ENCODE results near the gene SNRNP40. TPM values are rescaled to one million over a fixed set of nuclear protein-coding genes. Genes with fewer than 3 reads are reported as not detected.
A peak's percentile ranks its signal among the peaks of the same experiment; 100 is the strongest.

Gene SNRNP40
- polyA plus RNA-seq, 1 donor from 2014 or later, result 66.0 TPM

GRCh38 chr1:31261916-31262315, 34.7 kb downstream of the SNRNP40 start:
- Mint-ChIP-seq H3K4me3 (no peak overlapping the region), H3K27me3 (no peaks in the 10 kb centered on the region), H3K4me1 (peaks cover 0 to under 1% (median 0%) of the 10 kb centered on the region in 3 donors), H3K9me3 (no peaks in the 10 kb centered on the region), H3K27ac (no peak overlapping the region), H3K36me3 (peaks cover 22% of the 10 kb centered on the region)

GRCh38 chr1:31259746-31260145, 36.8 kb downstream of the SNRNP40 start:
- H3K36me3 Mint-ChIP-seq, result peaks cover 20% of the 10 kb centered on the region
- H3K9me3 Mint-ChIP-seq, result no peaks in the 10 kb centered on the region
- no peak overlapping the region for H3K4me3 Mint-ChIP-seq
- peak overlapping the region in 1 of 3 donors; percentile 19 for H3K27ac Mint-ChIP-seq
- no peaks in the 10 kb centered on the region for H3K27me3 Mint-ChIP-seq
- no peaks in the 10 kb centered on the region for H3K4me1 Mint-ChIP-seq

GRCh38 chr1:31258581-31258980, 38.0 kb downstream of the SNRNP40 start:
- Mint-ChIP-seq H3K4me3 (no peak overlapping the region), H3K4me1 (no peaks in the 10 kb centered on the region), H3K9me3 (no peaks in the 10 kb centered on the region), H3K36me3 (peaks cover 20% of the 10 kb centered on the region), H3K27me3 (no peaks in the 10 kb centered on the region), H3K27ac (no peak overlapping the region)

GRCh38 chr1:31257213-31257612, 39.4 kb downstream of the SNRNP40 start:
- Mint-ChIP-seq H3K4me3 (no peak overlapping the region), H3K4me1 (no peaks in the 10 kb centered on the region), H3K9me3 (no peaks in the 10 kb centered on the region), H3K27ac (no peak overlapping the region), H3K27me3 (no peaks in the 10 kb centered on the region), H3K36me3 (peaks cover 22% of the 10 kb centered on the region)

GRCh38 chr1:31249854-31250253, 46.7 kb downstream of the SNRNP40 start:
- Mint-ChIP-seq H3K36me3 (peaks cover 5% of the 10 kb centered on the region), H3K27me3 (no peaks in the 10 kb centered on the region), H3K27ac (no peak overlapping the region), H3K9me3 (no peaks in the 10 kb centered on the region), H3K4me1 (no peaks in the 10 kb centered on the region), H3K4me3 (no peak overlapping the region)

- no peaks in the 10 kb centered on the region for H3K9me3 Mint-ChIP-seq
- no peak overlapping the region for H3K27ac Mint-ChIP-seq
- peaks cover 3% of the 10 kb centered on the region for H3K27me3 Mint-ChIP-seq
- no peaks in the 10 kb centered on the region for H3K4me1 Mint-ChIP-seq
- no peak overlapping the region for H3K4me3 Mint-ChIP-seq
- H3K36me3 Mint-ChIP-seq, result peaks cover 5% of the 10 kb centered on the region
These were observed 48.3 kb downstream of the SNRNP40 start for GRCh38 chr1:31248276-31248675.

- no peaks in the 10 kb centered on the region for H3K9me3 Mint-ChIP-seq
- no peak overlapping the region for H3K4me3 Mint-ChIP-seq
- H3K27me3 Mint-ChIP-seq, result peaks cover 17% of the 10 kb centered on the region
- H3K36me3 Mint-ChIP-seq, result peaks cover 3% of the 10 kb centered on the region
- H3K4me1 Mint-ChIP-seq, result peaks cover 7 to 12% (median 11%) of the 10 kb centered on the region in 3 donors
- no peak overlapping the region for H3K27ac Mint-ChIP-seq
These were observed 52.3 kb downstream of the SNRNP40 start for GRCh38 chr1:31244326-31244725.

GRCh38 chr1:31243501-31244286, 52.9 kb downstream of the SNRNP40 start:
- Mint-ChIP-seq H3K4me1 (peaks cover 12 to 15% (median 14%) of the 10 kb centered on the region in 3 donors), H3K9me3 (no peaks in the 10 kb centered on the region), H3K27me3 (peaks cover 22% of the 10 kb centered on the region), H3K4me3 (no peak overlapping the region), H3K27ac (no peak overlapping the region), H3K36me3 (peaks cover 3% of the 10 kb centered on the region)

- no peaks in the 10 kb centered on the region for H3K9me3 Mint-ChIP-seq
- peak overlapping the region in 1 of 4 donors; percentile 45 for H3K4me3 Mint-ChIP-seq
- peaks cover 12 to 18% (median 14%) of the 10 kb centered on the region in 3 donors for H3K4me1 Mint-ChIP-seq
- H3K36me3 Mint-ChIP-seq, result peaks cover 3% of the 10 kb centered on the region
- no peak overlapping the region for H3K27ac Mint-ChIP-seq
- H3K27me3 Mint-ChIP-seq, result peaks cover 36% of the 10 kb centered on the region
These were observed 55.3 kb downstream of the SNRNP40 start for GRCh38 chr1:31241321-31241720.

GRCh38 chr1:31239653-31240241, 56.8 kb downstream of the SNRNP40 start, which contains the start of gene NKAIN1:
Gene NKAIN1 (minus strand): TSS chr1:31239887. CDS start chr1:31239547, 340 bp downstream.
- Mint-ChIP-seq H3K4me3 (peak within 1 kb of the TSS in 3 of 4 donors; percentile 41 to 87 (median 86)), H3K36me3 (peaks cover 3% of the 10 kb centered on the region), H3K9me3 (peaks cover 0 to 5% (median 0%) of the 10 kb centered on the region in 3 donors), H3K27me3 (peaks cover 49% of the 10 kb centered on the region), H3K27ac (no peak within 1 kb of the TSS), H3K4me1 (peaks cover 12 to 18% (median 14%) of the 10 kb centered on the region in 3 donors)

GRCh38 chr1:31238986-31239613, 57.5 kb downstream of the SNRNP40 start:
- Mint-ChIP-seq H3K36me3 (peaks cover 4% of the 10 kb centered on the region), H3K27ac (no peak overlapping the region), H3K27me3 (peaks cover 51% of the 10 kb centered on the region), H3K4me1 (peaks cover 12 to 18% (median 14%) of the 10 kb centered on the region in 3 donors), H3K4me3 (peak overlapping the region in 3 of 4 donors; percentile 41 to 87 (median 86)), H3K9me3 (peaks cover 0 to 5% (median 0%) of the 10 kb centered on the region in 3 donors)

- Mint-ChIP-seq H3K4me3 (peak overlapping the region in 3 of 4 donors; percentile 41 to 87 (median 86)), H3K9me3 (peaks cover 0 to 5% (median 0%) of the 10 kb centered on the region in 3 donors), H3K27ac (no peak overlapping the region), H3K36me3 (peaks cover 4% of the 10 kb centered on the region), H3K27me3 (peaks cover 51% of the 10 kb centered on the region), H3K4me1 (peaks cover 12 to 18% (median 14%) of the 10 kb centered on the region in 3 donors)
These were observed 58.0 kb downstream of the SNRNP40 start for GRCh38 chr1:31238612-31238985.

- peaks cover 43% of the 10 kb centered on the region for H3K27me3 Mint-ChIP-seq
- H3K36me3 Mint-ChIP-seq, result peaks cover 4% of the 10 kb centered on the region
- peaks cover 3 to 5% (median 5%) of the 10 kb centered on the region in 3 donors for H3K4me1 Mint-ChIP-seq
- no peak overlapping the region for H3K27ac Mint-ChIP-seq
- H3K9me3 Mint-ChIP-seq, result peaks cover 0 to 5% (median 0%) of the 10 kb centered on the region in 3 donors
- no peak overlapping the region for H3K4me3 Mint-ChIP-seq
These were observed 61.7 kb downstream of the SNRNP40 start for GRCh38 chr1:31234870-31235269.

GRCh38 chr1:31234123-31234708, 62.4 kb downstream of the SNRNP40 start:
- H3K9me3 Mint-ChIP-seq, result peaks cover 0 to 5% (median 0%) of the 10 kb centered on the region in 3 donors
- H3K4me1 Mint-ChIP-seq, result peaks cover 3 to 5% (median 5%) of the 10 kb centered on the region in 3 donors
- no peak overlapping the region for H3K27ac Mint-ChIP-seq
- H3K36me3 Mint-ChIP-seq, result peaks cover 4% of the 10 kb centered on the region
- H3K4me3 Mint-ChIP-seq, result no peak overlapping the region
- H3K27me3 Mint-ChIP-seq, result peaks cover 44% of the 10 kb centered on the region

- no peak overlapping the region for H3K4me3 Mint-ChIP-seq
- peaks cover 30% of the 10 kb centered on the region for H3K27me3 Mint-ChIP-seq
- peaks cover 0 to 5% (median 0%) of the 10 kb centered on the region in 3 donors for H3K9me3 Mint-ChIP-seq
- no peaks in the 10 kb centered on the region for H3K4me1 Mint-ChIP-seq
- no peak overlapping the region for H3K27ac Mint-ChIP-seq
- H3K36me3 Mint-ChIP-seq, result peaks cover 4% of the 10 kb centered on the region
These were observed 63.9 kb downstream of the SNRNP40 start for GRCh38 chr1:31232689-31233088.

Data from IgD-negative memory B cell (primary cell).